Upper lobe of left lung (tissue), 6 donors: ENCODE results near the gene ST3GAL2. TPM values are rescaled to one million over a fixed set of nuclear protein-coding genes. Genes with fewer than 3 reads are reported as not detected.
A peak's percentile ranks its signal among the peaks of the same experiment; 100 is the strongest.
"Not testable (repeated sequence)": the region's sequence is repeated elsewhere in the genome, so short reads cannot be mapped to it uniquely, and the experiment has no call there.

ENCODE experiments used
- ATAC-seq, 2 donors: fragments of 200-7000 bp; cut with Tn5 transposase; one replicate each; pipeline ENCODE4 v1.9.1; 2022; ENCODE audit warnings: mild to moderate bottlenecking in 2 of 2, moderate library complexity in 2 of 2; ENCODE audit not compliant: low FRiP score in 2 of 2
- DNase-seq, 2 donors: peaks; one replicate each; pipeline ENCODE4 v3.0.0-alpha.2; 2019 to 2020
- H3K27ac ChIP-seq, 4 donors: fragments of 200-600 bp; sonication (generic); one replicate each; pipeline ENCODE4 v1.5.1; 2016 to 2019
- H3K27me3 ChIP-seq, 4 donors: fragments of 200-600 bp; sonication (generic); one replicate each; pipeline ENCODE4 v1.5.1; 2017 to 2019
- H3K36me3 ChIP-seq, 4 donors: fragments of 200-600 bp; sonication (generic); one replicate each; pipeline ENCODE4 v1.5.1; 2016 to 2019
- H3K4me1 ChIP-seq, 4 donors: fragments of 200-600 bp; sonication (generic); one replicate each; pipeline ENCODE4 v1.5.1; 2018 to 2019
- H3K4me3 ChIP-seq, 4 donors: fragments of 200-600 bp; sonication (generic); one replicate each; pipeline ENCODE4 v1.5.1; 2017 to 2019; ENCODE audit warnings: mild to moderate bottlenecking in 2 of 4, moderate library complexity in 1 of 4
- H3K9me3 ChIP-seq, 4 donors: fragments of 200-600 bp; sonication (generic); one replicate each; pipeline ENCODE4 v1.5.1; 2018 to 2019
- EP300 ChIP-seq, 4 donors: sonication (generic); formaldehyde crosslinking; IDR thresholded peaks; one replicate each; pipeline ENCODE4 v1.5.1; 2017; ENCODE audit warnings: antibody characterized with exemption in 4 of 4, control low read depth in 2 of 4
- POLR2A ChIP-seq, 4 donors: fragments of 450-650 bp; IDR thresholded peaks; one replicate each; pipeline ENCODE4 v1.5.1; 2016 to 2017; ENCODE audit warnings: antibody characterized with exemption in 4 of 4, mild to moderate bottlenecking in 2 of 4
- POLR2AphosphoS5 ChIP-seq, 2 donors: sonication (generic); formaldehyde crosslinking; IDR thresholded peaks; one replicate each; pipeline ENCODE4 v1.5.1; 2017; ENCODE audit warnings: antibody characterized with exemption in 2 of 2
- whole genome bisulfite sequencing, 2 donors: methylation state at CpG; one replicate each; pipeline ENCODE4 v1.1.5; 2017 to 2018; 5-methylcytosine and 5-hydroxymethylcytosine counted together
- total RNA-seq, 6 donors: library from RNA; depleted of rRNA in 4 of 6; stranded (reverse); fragments of >200 nt in 4 of 6; gene quantifications; one replicate each; pipeline versions ENCODE4 v1.1.0 to v1.2.1, GENCODE V29; 2016 to 2021
- TF ChIP-seq, protein P1 (sequence below), 6 experiments: fragments of 450-650 bp in 4 of 6; fragments of 200-600 bp in 2 of 6; sonication (generic) in 2 of 6; IDR thresholded peaks; one replicate each; pipeline ENCODE4 v1.5.1; 2016 to 2019; ENCODE audit warnings: antibody characterized with exemption in 6 of 6
- donor health status: DM: no; HTN: no; CAD: no; lungs with moderate emphysema.
- donor health status: DM: no; HTN: yes; CAD: no; lungs with severe emphysema.

ST3GAL2 gene
- total RNA-seq, 6 donors from 2014 or later: 12.5 to 50.3 (median 26.1) TPM

GRCh38 chr16:70418274-70418992, 20.5 kb downstream of the ST3GAL2 start:
- peak overlapping the region in 2 of 4 donors; percentile 2 to 37 for H3K27ac ChIP-seq
- no peaks in the 10 kb centered on the region for H3K9me3 ChIP-seq
- H3K4me1 ChIP-seq: peaks cover 23 to 46% (median 36%) of the 10 kb centered on the region in 4 donors
- TF ChIP-seq, protein P1, sequence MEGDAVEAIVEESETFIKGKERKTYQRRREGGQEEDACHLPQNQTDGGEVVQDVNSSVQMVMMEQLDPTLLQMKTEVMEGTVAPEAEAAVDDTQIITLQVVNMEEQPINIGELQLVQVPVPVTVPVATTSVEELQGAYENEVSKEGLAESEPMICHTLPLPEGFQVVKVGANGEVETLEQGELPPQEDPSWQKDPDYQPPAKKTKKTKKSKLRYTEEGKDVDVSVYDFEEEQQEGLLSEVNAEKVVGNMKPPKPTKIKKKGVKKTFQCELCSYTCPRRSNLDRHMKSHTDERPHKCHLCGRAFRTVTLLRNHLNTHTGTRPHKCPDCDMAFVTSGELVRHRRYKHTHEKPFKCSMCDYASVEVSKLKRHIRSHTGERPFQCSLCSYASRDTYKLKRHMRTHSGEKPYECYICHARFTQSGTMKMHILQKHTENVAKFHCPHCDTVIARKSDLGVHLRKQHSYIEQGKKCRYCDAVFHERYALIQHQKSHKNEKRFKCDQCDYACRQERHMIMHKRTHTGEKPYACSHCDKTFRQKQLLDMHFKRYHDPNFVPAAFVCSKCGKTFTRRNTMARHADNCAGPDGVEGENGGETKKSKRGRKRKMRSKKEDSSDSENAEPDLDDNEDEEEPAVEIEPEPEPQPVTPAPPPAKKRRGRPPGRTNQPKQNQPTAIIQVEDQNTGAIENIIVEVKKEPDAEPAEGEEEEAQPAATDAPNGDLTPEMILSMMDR (IDR thresholded peaks at IDR 0.05): no peak
- TF ChIP-seq POLR2A (IDR thresholded peaks at IDR 0.05) (no peak), POLR2AphosphoS5 (IDR thresholded peaks at IDR 0.05) (no peak), EP300 (IDR thresholded peaks at IDR 0.05) (no peak)
- no peaks in the 10 kb centered on the region for H3K36me3 ChIP-seq
- ATAC-seq (no peak), DNase-seq (no peak)
- no peak overlapping the region for H3K4me3 ChIP-seq
- H3K27me3 ChIP-seq: no peaks in the 10 kb centered on the region
- 63% methylated on average over 11 to 13 of the region's 13 CpGs for WGBS, 2 donors

DNA sequence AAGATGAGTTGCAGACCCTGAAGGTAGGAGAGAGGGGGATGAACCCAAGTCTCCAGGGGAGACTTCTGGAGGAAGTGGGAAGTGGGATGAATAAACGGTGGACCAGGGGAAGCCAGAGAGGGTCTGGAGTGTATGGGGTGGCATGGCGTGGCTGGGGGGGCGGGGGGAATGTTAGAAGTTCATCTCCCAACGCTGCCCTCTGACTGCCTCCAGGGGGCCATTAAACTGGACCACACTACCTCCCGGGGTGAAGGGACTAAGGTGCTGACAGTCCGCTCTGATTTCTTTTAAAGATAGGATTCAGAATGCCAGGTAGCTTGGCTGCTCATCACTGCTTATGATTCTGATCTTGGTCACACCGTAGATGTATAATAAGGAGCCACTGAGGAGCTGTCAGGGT, 21.2 kb downstream of the ST3GAL2 start:
- TF ChIP-seq, protein P1 (IDR thresholded peaks at IDR 0.05): no peak
- TF ChIP-seq EP300 (IDR thresholded peaks at IDR 0.05) (no peak), POLR2A (IDR thresholded peaks at IDR 0.05) (no peak), POLR2AphosphoS5 (IDR thresholded peaks at IDR 0.05) (no peak)
- DNase-seq (no peak), ATAC-seq (no peak)
- H3K27ac ChIP-seq: peak overlapping the region in 1 of 4 donors; percentile 37
- H3K36me3 ChIP-seq: no peaks in the 10 kb centered on the region
- H3K4me1 ChIP-seq: peaks cover 18 to 38% (median 28%) of the 10 kb centered on the region in 4 donors
- no peaks in the 10 kb centered on the region for H3K27me3 ChIP-seq
- no peak overlapping the region for H3K4me3 ChIP-seq
- WGBS, 2 donors: 72 to 74% methylated on average over 6 to 7 of the region's 7 CpGs
- no peaks in the 10 kb centered on the region for H3K9me3 ChIP-seq

GRCh38 chr16:70416748-70417616, 21.9 kb downstream of the ST3GAL2 start:
- no peak for DNase-seq
- H3K27ac ChIP-seq: peak overlapping the region in 1 of 4 donors; percentile 14
- no peak overlapping the region for H3K4me3 ChIP-seq
- TF ChIP-seq POLR2AphosphoS5 (IDR thresholded peaks at IDR 0.05) (no peak), EP300 (IDR thresholded peaks at IDR 0.05) (no peak)
- TF ChIP-seq, protein P1 (IDR thresholded peaks at IDR 0.05): no peak
- H3K4me1 ChIP-seq: peaks cover 18 to 35% (median 27%) of the 10 kb centered on the region in 4 donors
- WGBS, 2 donors: 79 to 89% methylated on average over 10 to 13 of the region's 17 CpGs
- H3K9me3 ChIP-seq: no peaks in the 10 kb centered on the region
- no peak for ATAC-seq
- H3K36me3 ChIP-seq: peaks cover 0 to 1% (median 0%) of the 10 kb centered on the region in 4 donors
- no peaks in the 10 kb centered on the region for H3K27me3 ChIP-seq

GRCh38 chr16:70413572-70413971, 25.3 kb downstream of the ST3GAL2 start:
- DNase-seq, H3K4me3 ChIP-seq, H3K27ac ChIP-seq, ATAC-seq, H3K27me3 ChIP-seq, H3K9me3 ChIP-seq: not testable (repeated sequence)
- WGBS, 2 donors: 97 to 98% methylated on average over 5 of the region's 5 CpGs
- Histone ChIP-seq H3K36me3 (peaks cover 0 to 12% (median 0%) of the 10 kb centered on the region in 4 donors), H3K4me1 (peaks cover 4 to 15% (median 11%) of the 10 kb centered on the region in 4 donors)

DNA sequence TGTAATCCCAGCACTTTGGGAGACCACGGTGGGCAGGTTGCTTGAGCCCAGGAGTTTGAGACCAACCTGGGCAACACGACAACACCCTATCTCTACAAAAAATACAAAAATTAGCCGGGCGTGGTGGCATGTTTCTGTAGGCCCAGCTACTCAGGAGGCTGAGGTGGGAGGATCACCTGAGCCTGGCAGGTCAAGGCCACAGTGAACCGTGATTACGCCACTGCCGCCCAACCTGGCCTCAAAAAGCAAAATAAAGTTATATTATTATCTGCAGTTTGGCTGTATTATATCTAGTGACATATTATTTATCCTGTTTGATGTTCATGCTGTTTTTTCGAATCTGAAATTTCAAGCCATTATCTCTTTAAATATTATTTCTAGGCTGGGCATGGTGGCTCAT, 26.5 kb downstream of the ST3GAL2 start:
- 94 to 95% methylated on average over 8 of the region's 8 CpGs for WGBS, 2 donors
- TF ChIP-seq EP300 (IDR thresholded peaks at IDR 0.05): no peak
- TF ChIP-seq, protein P1 (IDR thresholded peaks at IDR 0.05): no peak
- no peak for TF ChIP-seq POLR2A (IDR thresholded peaks at IDR 0.05)
- no peak for TF ChIP-seq POLR2AphosphoS5 (IDR thresholded peaks at IDR 0.05)

More for the DNA sequence above, 26.5 kb downstream of the ST3GAL2 start:
- no peaks in the 10 kb centered on the region for H3K9me3 ChIP-seq
- H3K36me3 ChIP-seq: peaks cover 0 to 12% (median 0%) of the 10 kb centered on the region in 4 donors
- no peak overlapping the region for H3K27ac ChIP-seq
- DNase-seq (no peak), ATAC-seq (no peak)
- H3K4me1 ChIP-seq: peaks cover 2 to 9% (median 5%) of the 10 kb centered on the region in 4 donors
- no peaks in the 10 kb centered on the region for H3K27me3 ChIP-seq
- H3K4me3 ChIP-seq: no peak overlapping the region
